ENCODE results near the gene C5.
A peak's percentile ranks its signal among the peaks of the same experiment; 100 is the strongest.

C5 gene

GRCh38 chr9:120932086-120932823 is 117.8 kb downstream of the C5 start:
- TF ChIP-seq CTCF (IDR thresholded peaks at IDR 0.05; ENCODE audit: extremely low read depth, insufficient read depth, missing control alignments): no peak
- DNase-seq (ENCODE audit: low spot score): no peak
- in situ Hi-C loops (cut with MboI; ENCODE audit: low pct_unique_long_range_greater_than_20kb, low sequenced_read_pairs, unreplicated experiment): loop anchor here (25.0 kb wide), 1 partner anchor 170 kb away; no protein-coding TSS in a partner anchor

- in situ Hi-C loops (cut with MboI; ENCODE audit: low pct_unique_long_range_greater_than_20kb, low sequenced_read_pairs, unreplicated experiment): loop anchor here (25.0 kb wide), 1 partner anchor 169 kb away; no protein-coding TSS in a partner anchor
- peak; percentile 88 for DNase-seq (ENCODE audit: low spot score)
- no peak for TF ChIP-seq CTCF (IDR thresholded peaks at IDR 0.05; ENCODE audit: extremely low read depth, insufficient read depth, missing control alignments)
Measured at GRCh38 chr9:120931231-120932085, 118.6 kb downstream of the C5 start.

GRCh38 chr9:120929229-120929791 is 120.8 kb downstream of the C5 start:
- in situ Hi-C loops (cut with MboI; ENCODE audit: low pct_unique_long_range_greater_than_20kb, low sequenced_read_pairs, unreplicated experiment): loop anchor here (25.0 kb wide), 1 partner anchor 167 kb away; no protein-coding TSS in a partner anchor
- DNase-seq (ENCODE audit: low spot score): no peak
- peak; percentile 35 for TF ChIP-seq CTCF (IDR thresholded peaks at IDR 0.05; ENCODE audit: extremely low read depth, insufficient read depth, missing control alignments)

- peak; percentile 79 for DNase-seq (ENCODE audit: low spot score)
- TF ChIP-seq CTCF (IDR thresholded peaks at IDR 0.05; ENCODE audit: extremely low read depth, insufficient read depth, missing control alignments): no peak
- in situ Hi-C loops (cut with MboI; ENCODE audit: low pct_unique_long_range_greater_than_20kb, low sequenced_read_pairs, unreplicated experiment): loop anchor here (25.0 kb wide), 1 partner anchor 166 kb away; no protein-coding TSS in a partner anchor
Measured at GRCh38 chr9:120928483-120929228, 121.4 kb downstream of the C5 start.

GRCh38 chr9:120928015-120928482 is 122.0 kb downstream of the C5 start:
- DNase-seq (ENCODE audit: low spot score): no peak
- in situ Hi-C loops (cut with MboI; ENCODE audit: low pct_unique_long_range_greater_than_20kb, low sequenced_read_pairs, unreplicated experiment): loop anchor here (25.0 kb wide), 1 partner anchor 166 kb away; no protein-coding TSS in a partner anchor

More at GRCh38 chr9:120928015-120928482, 122.0 kb downstream of the C5 start:
- no peak for TF ChIP-seq CTCF (IDR thresholded peaks at IDR 0.05; ENCODE audit: extremely low read depth, insufficient read depth, missing control alignments)
